NCI-H2227 (cell line): ENCODE data around the gene PIK3R3.

Experiments
- DNase-seq: peaks from one replicate; lab custom pipeline; 2025; ENCODE audit not compliant: unreplicated experiment; lab: John Stamatoyannopoulos, UW

The PIK3R3 gene

DNA sequence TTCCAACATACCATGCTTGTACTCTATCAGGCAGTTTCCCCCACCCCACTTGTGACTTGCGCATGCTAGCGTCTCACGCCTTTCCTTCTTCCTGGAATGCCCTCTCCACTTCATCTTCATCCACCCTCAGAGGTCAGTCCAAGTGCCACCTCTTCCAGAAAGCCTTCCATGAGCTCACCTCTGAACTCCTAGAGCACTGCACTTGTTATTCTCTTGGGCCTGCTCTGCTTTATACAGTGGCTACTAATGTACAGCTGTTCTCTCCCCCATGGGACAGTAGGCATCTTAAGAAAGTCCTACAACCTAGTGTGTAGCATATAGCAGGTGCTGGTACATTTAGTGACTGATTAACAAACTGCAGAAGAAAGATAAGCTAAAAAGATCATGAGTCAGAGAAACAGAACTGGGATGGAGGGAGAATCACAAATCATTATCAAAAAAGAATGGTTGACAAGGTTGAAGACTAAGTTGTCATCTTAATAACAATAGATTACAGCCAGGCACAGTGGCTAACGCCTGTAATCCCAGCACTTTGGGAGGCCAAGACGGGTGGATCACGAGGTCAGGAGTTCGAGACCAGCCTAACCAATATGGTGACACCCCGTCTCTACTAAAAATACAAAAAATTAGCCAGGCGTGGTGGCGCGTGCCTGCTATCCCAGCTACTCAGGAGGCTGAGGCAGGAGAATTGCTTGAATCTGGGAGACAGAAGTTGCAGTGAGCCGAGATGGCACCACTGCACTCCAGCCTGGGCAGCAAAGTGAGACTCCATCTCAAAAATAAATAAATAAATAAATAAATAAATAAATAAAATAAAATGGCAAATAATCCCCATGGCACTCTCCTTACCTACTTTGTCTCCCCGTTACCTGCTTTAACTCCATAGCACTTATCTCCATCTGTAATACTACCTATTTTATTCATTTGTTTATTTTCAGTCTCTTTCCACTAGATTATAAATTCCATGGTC is 26.2 kb upstream of the PIK3R3 start:
- no peak for DNase-seq

- DNase-seq: no peak
Measured at GRCh38 chr1:46157916-46158311, 25.5 kb upstream of the PIK3R3 start.

DNA sequence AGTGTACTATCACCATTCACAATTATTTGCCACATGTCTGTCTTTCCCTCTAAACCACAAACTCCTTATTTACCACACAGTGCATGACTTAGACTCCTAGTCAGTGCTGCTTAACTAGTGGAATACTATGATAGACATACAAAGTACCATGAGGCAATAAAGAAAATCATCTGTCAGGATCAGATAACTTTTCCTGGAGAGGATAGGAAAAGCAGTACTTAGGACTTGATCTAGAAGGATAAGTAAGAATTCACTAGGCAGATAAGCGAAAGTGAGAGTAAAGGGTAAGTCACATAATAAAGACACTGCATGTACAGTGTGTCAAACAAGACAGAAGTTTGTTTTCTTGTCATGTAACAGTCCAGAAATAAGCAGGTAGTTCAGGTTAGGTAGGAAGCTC is 21.3 kb upstream of the PIK3R3 start:
- no peak for DNase-seq

GRCh38 chr1:46153228-46153627 is 20.8 kb upstream of the PIK3R3 start:
- DNase-seq: no peak

- DNase-seq: no peak
Measured at GRCh38 chr1:46152016-46152415, 19.6 kb upstream of the PIK3R3 start.

- DNase-seq: no peak
Measured at GRCh38 chr1:46150085-46150484, 17.7 kb upstream of the PIK3R3 start.

GRCh38 chr1:46148318-46148717 is 15.9 kb upstream of the PIK3R3 start:
- no peak for DNase-seq

GRCh38 chr1:46137916-46138315 is 5.5 kb upstream of the PIK3R3 start:
- DNase-seq: no peak

GRCh38 chr1:46136711-46137110 is 4.3 kb upstream of the PIK3R3 start:
- peak; percentile 22 for DNase-seq

GRCh38 chr1:46134660-46135331 is 2.4 kb upstream of the PIK3R3 start:
- no peak for DNase-seq

DNA sequence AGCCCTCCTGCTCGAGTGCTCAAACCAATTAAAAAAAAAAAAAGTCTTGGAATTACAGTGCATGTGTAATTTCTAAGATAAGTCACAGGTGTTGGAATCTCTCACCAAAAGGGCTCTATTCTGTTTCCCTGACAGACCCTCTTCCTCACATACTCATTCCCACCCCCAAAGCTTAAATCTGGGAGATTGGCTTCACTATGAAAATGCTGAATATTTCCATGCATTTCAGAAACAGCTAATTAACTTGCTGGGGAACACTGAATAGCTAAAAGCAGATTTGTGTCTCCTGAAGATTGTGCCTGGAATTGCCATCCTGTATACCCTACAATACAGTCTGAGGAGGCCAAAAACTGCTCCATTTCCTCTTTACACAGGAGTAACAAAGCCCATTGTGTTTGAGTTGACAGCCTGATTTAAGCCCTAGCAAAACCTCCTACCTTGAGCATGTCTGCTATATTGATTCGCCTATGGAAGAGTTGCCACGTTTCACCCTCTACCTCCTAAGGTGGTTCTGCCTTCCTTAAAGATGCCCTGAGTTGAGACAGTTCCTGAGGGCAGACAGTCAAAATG is 1.4 kb upstream of the PIK3R3 start:
- no peak for DNase-seq

DNA sequence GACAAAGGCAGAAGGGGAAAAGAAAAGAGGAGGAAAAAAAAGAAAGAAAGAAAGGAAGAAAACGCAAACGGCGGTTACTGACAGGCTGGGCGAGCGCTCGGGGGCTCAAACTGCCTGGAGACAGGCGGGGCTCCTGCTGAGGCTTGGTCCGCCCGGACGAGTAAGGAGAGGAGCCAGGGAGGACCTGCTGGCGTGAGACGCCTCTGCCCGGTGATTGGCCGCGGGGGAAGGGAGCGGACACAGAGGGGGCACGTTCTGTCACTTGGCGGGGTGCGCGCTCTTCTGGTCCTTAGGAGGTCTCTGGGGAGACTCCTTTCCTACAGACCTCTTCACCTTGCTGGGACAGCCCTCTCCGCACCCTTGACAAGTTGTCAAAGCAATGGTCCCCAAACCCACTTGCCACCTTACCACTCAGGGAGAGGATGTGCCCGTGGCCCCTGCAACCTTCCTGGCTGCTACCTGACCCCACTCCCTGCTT is 791 bp upstream of the PIK3R3 start:
- no peak for DNase-seq

GRCh38 chr1:46131712-46132528 is 509 bp downstream of the PIK3R3 start:
- peak; percentile 63 for DNase-seq

GRCh38 chr1:46131093-46131492 is 1.3 kb downstream of the PIK3R3 start:
- DNase-seq: no peak

DNA sequence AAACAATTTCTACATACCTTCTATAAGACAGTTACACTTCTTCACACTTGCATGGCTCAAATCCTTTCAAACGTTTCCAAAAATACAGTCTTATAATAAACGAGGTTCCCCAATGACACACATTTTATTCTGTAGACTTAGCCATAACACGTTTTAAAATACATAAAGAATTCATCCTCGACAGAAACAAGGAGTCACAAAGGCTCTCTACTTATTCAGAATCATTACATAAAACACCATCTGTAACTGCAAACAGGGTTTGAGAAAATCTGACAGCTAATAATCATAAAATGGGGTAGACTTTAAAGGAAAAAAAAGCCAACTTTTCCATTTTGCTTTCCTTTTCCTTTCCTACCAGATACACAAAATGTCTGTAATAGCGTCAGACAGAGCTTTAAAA is 1.8 kb downstream of the PIK3R3 start:
- no peak for DNase-seq

DNA sequence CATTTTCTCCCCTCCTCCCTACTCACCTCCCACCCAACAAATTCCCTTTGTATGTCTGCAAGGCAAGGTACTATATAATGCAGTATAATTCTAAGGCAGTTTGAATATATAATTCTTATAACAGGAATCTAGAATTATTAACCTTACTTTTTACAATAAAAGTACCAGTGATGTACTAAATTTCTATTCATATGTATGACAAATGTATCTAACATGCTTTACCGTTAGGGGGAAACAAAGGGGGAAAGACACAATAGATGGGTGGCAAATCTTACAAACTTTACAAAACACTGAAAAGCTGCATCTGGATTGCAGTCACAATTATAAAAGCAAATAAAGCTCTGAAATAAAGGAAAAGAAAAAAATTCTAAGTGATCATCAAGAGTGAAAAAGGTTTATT is 2.3 kb downstream of the PIK3R3 start:
- DNase-seq: no peak

DNA sequence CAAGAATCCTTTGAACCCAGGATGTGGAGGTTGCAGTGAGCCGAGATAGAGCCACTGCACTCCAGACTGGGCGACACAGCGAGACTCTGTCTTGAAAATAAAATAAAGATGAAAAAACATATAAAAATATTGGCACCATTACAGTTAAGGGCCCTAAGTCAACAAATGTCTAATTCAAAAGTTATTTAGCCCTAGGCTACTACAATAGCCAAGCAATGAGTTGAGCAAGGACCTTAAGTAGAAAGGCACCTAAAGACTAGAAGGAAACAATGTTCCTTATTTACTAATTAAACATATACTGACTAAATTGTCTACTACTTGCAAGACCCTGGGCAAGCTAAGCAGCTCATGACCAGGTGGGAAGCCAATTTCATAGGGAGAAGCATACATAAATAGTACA is 4.1 kb downstream of the PIK3R3 start:
- no peak for DNase-seq

GRCh38 chr1:46118856-46119255 is 13.6 kb downstream of the PIK3R3 start:
- DNase-seq: no peak

DNA sequence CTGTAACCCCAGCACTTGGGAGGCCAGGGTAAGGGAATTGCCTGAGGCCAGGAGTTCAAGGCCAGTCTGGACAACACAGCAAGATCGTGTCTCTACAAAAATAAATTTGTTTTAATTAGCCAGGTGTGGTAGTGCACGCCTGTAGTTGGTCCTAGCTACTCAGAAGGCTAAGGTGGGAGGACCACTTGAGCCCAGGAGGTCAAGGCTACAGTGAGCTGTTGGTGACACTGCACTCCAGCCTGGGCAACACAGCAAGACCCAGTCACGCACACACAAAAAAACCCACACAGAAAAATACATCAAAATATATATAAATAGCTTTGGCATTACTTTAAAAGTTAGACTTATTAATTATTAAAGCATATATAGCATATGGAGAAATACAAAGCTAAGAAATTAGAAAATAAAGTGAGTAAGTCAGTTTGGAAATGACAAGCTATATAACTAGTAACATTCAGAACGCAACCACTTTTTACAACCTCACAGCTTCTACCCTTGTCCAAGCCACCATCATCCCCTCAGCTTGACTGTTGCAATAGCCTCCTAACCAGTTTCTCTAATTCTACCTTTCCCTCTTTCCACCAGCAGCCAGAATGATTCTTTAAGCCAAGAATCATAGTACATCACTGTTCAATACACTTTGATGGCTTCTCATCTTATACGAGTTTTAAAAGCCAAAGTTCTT is 14.5 kb downstream of the PIK3R3 start:
- DNase-seq: no peak

GRCh38 chr1:46114925-46115603 is 17.4 kb downstream of the PIK3R3 start:
- DNase-seq: no peak
